CD4-positive, alpha-beta T cell treated with Interleukin-4 for 1 hour (primary cell): ENCODE results near the gene SLCO2B1.

Experiments used
- DNase-seq, 2 donors: peaks; one replicate each; pipeline ENCODE4 v3.0.0-alpha.2; 2020 to 2022

The SLCO2B1 gene

DNA sequence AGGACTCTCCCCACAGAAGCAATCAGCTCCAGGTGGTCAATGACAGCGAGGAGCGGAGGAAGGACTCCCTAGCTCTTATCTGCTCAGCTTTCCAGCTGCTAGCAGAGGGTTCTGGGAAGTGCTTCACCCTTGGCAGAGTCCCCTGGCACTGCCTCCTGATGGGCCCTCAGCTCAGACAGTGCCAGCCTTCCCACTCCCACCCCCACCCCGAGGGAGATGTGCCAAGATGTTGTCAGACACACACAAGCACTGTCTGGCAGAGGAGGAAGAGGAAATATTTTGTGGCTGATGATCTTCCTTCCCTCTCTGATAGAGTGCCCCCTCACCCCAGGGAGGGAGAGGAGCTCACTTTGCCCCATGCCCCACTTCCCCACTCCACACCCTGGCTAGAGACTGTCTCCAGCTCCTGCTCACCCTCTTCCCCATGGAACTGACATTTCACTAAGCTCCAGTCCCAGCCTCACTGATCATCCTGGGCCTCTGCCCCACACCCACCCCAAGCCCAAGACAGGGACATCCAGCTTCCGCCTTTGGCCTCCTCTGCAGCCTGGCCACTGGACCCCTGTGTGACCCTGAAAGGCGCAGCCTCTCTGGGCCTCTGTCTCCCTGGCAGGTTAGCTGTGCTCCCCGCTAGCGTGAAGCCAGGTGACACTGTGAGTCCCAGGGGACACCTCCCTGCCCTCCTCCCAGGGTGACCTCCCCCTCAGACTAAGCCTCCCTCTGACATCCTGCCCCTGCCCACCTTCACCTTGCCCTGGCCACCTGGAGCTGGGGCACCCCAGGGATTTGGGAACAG lies 44.5 kb downstream of the SLCO2B1 start:
- DNase-seq: no peak

DNA sequence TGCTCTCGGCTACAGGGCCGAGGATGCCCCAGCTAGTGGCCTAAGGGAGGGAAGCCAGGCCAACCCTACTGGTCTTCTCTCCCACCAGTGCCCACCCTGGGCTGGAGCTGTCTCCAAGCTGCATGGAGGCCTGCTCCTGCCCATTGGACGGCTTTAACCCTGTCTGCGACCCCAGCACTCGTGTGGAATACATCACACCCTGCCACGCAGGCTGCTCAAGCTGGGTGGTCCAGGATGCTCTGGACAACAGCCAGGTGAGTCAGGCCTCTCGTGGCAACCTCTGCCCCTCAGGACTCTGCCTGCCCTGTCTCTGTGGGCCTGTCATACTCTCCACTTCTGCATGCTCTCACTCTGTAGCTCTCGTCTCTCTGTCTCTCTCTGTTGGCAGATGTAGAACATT lies 45.5 kb downstream of the SLCO2B1 start:
- no peak for DNase-seq

DNA sequence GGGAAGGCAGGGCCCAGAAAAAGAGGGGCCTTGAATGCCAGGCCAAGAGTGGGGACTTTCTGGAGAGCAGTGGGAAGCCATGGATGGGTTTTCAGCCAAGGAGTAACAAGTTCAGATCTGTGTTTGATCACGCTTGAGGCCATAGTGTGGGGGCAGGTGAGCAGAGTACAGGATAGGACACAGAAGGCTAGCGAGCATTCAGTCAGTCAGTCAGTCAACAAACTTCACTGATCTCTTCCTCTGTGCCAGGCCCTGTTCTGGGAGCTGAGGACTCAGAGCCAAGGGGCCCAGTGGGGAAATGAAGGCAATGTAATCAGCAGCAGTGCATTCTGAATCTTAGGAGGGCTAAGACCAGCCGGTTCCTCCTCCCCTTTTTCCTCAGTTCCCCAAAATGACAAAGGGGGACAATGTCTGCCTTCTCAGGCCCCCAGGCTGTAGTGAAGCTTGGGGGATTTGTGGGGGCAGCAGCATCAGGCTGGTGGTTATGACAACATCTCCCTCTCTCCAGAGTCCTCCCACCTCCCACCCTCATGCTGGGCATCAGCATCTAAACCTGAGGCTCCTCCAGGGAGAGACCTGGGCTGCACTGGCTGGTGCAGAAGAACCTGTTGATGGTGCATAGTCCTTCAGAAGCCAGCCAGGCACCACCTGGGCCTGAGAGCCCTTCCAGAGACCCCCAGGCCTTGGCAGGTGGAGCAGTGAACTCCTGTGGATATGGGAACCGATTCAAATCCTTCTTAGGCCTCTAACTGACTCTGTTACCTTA lies 46.8 kb downstream of the SLCO2B1 start:
- DNase-seq: no peak

DNA sequence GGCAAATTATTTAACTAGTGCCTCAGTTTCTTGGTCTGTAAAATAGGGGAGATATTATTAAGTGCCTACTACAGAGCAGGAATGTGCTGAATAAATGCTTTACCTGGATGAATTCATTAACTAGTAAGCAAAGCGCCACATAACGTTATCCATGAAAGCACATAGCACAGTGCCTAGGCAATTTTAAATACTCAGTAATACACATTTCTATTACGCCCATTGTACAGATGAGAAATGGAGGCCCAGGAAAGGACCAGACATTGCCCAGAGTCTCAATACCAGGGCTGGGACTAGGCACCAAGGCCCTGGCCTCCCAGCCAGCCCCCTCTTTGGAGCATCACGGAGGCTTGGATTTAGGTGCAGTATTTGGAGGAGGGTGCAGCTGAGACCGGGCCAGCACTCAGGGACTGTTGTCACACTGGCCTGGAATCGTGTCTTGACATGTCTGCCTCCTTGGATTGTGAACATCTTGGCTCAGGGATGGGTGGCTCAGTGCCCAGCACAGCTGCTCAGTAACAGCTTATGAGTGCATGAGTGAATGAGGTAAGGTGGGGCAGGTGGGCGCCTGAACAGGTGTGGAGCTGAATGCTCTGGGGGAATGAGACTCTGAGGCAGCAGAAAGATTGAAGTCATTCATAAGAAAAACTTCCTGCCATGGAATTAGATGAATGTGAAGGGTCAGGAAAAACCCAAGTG lies 47.5 kb downstream of the SLCO2B1 start:
- DNase-seq: no peak

DNA sequence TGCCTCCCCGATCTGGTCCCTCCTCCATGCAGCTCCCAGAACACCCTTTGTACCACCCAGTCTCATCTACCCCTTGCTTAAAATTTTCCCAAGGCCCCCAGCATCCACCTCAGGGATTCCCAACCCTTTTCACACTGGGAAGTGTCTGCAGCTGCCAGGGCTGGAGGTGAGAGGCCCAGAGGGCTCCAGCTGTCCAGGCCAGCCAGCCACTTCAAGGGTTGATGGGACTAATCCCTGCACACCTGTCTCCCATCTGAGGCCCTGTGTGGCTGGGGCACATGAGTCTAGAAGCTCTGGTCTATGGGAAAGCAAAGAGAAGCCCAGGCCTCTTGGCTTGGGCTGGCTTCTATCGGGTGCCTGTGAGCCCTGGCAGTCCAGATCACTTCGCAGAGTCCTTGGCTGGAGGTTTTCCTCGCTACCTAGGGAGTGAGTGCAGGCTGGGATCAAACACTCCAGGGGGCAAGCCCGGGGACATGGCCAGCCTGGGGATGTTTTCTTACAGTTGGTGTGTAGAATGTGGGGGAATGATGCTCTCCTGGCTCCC lies 48.6 kb downstream of the SLCO2B1 start:
- no peak for DNase-seq

DNA sequence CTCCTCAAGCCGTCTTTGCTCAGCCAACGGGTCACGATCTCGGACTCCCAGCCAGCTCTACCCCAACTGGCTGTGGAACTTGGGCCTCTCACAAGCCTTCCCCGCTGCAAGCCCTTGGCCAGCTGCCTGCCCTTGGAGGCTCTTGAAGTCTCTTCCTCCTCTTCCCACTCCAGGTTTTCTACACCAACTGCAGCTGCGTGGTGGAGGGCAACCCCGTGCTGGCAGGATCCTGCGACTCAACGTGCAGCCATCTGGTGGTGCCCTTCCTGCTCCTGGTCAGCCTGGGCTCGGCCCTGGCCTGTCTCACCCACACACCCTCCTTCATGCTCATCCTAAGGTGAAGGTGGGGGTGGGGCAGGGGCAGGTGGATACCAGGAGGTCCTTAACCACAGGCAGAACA lies 49.1 kb downstream of the SLCO2B1 start:
- no peak for DNase-seq

DNA sequence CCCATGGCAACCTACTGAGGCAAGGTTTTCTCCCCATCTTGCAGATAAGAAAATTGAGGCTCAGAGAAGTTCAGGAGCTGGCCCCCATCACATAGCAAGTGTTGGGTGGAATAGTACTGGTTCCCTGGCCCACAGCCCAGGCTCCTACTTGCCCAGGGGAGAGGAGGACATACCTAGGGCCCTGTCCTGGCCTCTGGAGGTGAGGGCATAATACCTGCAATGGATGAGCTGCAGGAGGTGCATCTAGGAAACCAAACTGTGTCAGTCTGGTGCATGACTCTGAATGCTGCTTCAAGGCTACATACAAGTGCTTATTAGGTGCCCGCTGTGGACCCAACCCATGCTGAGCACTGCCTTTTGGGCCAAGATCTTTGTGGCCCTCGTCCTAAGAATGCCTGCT lies 49.6 kb downstream of the SLCO2B1 start:
- no peak for DNase-seq

DNA sequence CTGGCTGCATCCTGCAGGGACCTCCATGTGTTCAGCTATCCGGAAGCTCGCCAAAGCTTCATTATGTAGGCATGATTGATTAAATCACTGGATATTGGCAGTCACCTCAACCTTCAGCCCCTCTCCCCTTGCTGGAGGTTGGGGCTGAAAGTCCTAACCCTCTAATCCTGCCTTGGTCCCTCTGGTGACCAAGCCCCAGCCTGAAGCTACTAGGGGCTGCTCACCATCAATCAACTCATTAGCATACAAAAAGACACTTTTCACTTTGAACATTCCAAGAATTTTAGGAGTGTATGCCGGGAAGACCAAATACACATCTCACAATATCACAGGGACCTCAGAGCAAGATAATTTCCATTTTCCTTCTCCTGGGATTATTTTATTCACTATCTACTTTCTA lies 50.9 kb downstream of the SLCO2B1 start:
- DNase-seq: no peak

DNA sequence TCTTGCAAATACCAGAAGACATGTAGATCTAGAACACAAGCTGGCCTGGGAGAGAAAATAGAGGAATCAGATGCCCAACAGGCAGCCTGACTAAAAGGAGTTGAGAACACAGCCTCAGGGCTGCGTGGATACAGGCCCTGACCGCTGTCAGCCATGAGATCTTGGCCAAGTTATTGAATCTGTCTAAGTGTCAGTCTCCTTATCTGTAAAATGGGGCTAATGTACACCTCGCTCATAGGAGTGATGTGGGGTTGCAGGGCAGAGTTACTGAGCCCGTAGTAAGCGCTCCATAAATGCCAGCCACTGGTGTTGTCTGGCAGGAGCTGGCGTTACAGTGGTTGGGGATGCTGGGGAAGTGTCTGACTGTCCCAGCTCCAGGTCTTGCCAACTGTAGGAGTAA lies 51.3 kb downstream of the SLCO2B1 start:
- no peak for DNase-seq

DNA sequence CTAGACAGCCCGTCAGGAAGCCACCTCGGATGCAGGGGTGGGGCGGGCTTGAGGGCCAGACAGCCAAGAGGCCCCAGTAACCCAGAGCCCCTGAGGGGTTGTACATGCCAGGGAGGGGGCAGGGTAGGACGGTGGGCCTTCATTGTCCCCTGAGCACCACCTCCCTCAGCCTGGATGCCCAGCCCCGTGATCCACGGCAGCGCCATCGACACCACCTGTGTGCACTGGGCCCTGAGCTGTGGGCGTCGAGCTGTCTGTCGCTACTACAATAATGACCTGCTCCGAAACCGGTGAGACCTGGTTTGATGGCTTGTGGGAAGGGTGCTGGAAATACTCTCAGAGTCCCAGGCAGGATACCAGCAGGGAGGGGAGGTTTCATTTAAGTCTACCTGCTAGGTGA lies 52.2 kb downstream of the SLCO2B1 start:
- DNase-seq: no peak

DNA sequence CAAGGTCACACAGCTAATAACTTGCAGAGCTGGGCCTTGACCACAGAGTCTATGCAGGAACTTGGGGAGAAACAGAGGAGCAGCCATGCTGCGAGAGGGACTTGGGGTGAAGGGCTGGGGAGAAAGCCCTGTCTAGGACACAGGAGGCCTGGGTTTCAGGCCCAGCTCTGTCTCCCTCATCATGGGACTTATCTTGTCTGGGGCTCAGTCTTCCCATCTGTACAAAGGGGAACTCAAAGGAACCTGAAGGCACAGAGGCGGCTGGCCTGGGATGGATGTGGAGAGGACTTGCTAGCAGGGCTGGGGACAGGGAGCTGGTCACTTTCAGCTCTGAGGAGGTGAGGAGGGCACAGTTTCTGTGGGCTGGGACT lies 52.7 kb downstream of the SLCO2B1 start:
- no peak for DNase-seq

DNA sequence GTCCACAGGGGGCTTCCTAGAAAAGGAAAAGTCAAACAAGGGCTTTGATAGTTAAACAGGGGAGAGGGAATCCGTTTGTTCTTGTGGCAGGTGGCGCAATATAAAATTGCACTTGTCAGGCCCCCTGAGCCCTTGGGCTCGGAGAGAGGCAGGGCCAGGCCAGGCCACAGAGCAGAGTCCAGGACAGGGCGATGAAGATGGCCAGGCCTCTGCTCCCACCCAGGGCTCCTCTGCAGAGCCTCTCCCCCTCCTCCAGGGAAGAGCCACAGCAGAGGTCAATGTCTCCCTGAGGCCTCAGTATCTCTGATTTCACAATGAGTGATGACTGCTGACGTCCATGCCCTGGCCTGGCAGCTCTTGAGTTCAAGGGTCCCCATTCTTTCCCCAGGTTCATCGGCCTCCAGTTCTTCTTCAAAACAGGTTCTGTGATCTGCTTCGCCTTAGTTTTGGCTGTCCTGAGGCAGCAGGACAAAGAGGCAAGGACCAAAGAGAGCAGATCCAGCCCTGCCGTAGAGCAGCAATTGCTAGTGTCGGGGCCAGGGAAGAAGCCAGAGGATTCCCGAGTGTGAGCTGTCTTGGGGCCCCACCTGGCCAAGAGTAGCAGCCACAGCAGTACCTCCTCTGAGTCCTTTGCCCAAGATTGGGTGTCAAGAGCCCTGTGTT lies 53.2 kb downstream of the SLCO2B1 start:
- DNase-seq: no peak

DNA sequence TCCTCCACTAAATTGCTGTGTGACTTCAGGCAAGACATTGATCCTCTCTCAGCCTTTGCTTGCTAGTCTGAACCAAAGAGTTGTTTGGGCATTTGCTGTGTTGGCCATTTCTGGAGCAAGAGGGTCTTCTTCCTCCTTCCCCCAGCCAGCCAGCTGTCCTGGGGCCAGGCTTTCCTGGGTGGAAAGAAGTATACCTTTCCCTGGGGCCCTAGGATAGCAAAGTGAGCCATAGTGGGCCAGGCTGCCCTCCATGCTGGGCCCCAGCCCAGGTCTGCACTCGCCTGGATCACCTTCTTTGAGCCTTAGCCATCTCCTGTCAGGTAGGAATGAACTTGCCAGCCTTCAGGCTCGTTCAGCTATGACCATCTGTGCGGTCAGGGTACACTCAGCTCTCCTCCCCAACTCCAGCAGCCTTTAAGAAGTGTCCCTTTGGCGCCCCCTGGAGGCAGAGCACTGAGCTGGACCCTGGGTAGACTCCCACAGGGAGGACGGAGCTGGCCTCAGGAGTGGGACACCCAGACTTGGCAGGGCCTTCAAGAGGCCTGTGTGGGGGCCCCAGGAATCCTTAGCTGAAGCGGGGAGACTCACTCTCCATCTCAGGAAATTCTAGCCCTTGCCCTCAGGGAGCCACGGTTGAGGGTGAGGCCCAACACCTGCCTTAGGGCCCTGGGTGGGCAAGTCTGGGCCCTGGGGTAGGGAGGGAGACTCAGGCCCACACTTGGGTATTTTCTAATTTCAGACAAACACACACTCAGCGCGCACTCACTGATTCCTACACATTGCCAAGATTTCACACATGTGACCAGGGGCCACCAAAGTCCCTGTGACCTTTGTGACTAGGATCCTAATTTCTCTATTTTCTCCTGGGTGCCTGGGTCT lies 54.0 kb downstream of the SLCO2B1 start:
- peak; percentile 76 for DNase-seq

DNA sequence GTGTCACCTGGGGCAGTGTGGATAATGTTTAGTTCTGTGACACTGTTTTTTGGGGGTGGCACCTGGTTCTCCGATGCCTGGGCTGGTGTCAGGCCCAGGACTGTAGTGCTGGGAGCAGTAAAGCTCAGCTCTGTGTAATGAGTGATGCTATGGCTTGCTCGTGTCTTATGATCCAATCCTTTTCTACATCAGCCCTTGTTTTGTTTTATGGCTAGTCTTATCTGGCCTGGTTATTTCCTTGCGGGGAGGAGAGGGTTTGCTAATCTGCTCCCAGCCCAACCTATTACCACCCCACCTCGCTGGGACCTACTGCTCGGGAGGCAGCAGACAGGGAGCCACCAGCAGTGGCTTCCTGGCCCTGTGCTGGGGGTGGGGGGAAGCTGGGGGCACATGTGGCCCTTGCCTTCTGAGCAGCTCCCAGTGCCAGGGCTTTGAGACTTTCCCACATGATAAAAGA lies 54.7 kb downstream of the SLCO2B1 start:
- DNase-seq: no peak

DNA sequence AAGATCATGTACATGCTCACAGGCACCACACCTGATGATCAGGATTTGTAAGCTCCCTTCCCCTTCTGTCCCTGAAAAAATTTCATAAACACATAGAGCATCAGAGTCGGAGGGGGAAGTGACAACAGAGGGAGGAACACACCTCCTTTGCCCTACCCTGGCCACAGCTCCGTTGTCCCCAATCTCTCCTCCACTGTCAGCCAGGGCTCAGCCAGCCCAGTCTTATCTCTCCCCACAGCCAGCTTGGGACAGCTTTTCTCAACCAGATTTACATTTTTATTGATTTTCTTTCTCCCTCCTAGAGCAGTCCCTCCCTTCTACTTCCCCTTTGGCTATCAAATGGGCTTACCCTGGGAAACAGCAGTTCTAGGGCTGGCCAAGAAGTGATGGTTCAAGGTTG lies 57.5 kb downstream of the SLCO2B1 start:
- no peak for DNase-seq

DNA sequence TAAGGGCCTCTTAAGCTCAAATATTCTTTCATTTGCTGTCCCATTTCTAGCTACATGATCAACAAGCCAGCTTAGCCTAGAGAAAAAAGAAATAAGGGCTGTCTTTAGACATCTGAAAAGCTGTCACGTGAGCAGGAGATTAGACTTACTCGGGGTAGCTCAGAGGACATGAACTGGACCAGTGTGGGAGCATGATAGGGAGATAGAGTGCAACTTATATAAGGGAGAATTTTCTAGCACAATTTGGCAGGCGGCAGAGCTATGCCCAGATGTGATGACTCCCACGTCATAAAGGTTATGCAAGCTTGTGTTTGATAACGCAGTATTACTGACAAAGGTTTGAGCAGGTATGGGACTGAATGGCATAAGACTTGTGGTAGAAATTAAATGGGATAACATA lies 61.5 kb downstream of the SLCO2B1 start:
- no peak for DNase-seq

DNA sequence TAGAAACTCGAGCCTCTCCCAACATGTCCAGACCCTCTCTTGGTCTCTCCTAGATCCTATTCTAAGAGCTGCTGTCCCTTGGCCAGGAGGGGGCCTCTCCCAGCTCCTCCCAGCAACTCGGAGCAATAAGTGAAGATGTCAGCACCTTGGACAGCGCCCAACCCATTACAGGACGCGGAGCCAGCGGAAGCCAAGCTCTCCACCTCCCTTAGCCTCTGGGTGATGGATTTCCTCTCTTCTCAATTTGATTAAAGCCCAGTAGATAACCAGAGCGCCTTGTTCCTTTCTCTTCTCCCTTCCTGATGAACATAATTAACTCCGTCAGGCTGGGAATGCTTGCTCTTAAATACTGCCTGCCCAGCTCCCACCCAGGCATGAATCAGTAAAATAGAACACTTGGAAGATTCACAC lies 63.5 kb downstream of the SLCO2B1 start:
- DNase-seq: peak; percentile 49 to 65

DNA sequence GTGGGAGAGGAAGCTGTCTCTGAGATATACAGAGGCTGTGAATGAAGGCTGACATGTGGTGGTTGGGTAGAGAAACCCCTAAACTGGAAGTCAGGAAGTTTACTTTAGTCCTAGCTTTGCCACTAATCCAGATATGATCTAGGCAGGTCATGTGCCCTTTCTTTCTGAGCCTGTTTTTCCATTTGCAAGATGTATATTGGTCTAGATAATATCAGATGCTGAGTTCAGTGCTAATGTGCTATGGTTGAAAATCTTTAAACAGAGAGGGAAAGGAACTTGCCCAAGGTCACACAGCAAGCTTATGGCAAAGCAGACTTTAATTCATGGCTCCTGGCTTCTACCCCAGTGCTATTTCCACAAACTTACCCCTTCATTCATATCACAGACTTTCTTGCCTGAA lies 63.9 kb downstream of the SLCO2B1 start:
- no peak for DNase-seq

DNA sequence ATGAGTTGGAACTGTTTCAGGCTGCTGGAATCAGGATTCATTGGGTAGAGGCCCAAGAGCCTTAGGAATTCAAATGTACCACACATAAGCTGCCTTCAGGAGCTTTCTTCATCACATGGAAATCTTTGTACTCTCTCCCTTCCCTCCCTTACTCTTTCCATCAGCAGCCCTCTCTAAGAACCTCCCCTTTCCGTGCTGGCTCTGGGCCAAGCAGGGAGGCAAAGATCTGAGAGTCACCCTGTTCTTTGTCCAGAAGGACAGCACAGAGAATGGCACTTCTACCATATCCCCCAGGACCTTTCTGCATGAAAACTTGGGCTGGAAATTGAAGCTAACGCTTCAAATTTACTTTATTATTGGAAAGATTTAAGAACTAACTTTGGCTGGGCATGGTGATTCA lies 69.0 kb downstream of the SLCO2B1 start:
- DNase-seq: no peak

DNA sequence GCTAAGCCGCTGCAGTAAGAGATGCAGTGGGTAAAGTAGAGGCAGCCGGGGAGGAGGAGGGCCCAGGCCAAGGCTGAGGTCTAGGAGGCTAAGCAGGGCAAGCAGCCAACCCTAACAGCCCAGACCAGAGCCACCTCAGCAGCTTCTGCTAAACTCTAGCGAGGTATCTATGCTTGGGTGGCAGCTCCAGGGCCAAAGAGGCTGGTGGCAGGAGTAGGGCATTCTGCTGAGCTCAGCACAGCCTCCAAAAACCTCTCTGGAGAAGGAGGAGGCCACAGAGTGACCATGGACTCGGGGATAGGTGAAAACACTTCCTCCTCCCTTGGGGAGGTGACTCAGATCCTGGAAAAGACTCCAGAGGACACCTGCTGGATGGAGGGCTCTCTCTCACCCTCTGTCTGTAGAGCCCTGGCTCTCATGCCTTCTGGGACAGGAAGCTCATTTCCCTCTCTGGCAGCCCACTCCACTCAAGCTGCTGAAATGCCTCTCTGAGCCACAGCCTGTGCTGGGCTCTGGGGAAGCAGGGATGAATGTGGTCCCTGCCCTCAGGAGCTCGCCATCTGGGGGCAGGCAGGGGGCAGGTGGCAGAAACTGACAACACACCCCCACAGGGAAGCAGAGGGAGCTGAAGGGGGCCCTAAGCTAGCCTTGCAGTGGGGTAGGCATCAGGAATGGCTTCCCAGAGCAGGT lies 73.2 kb downstream of the SLCO2B1 start:
- no peak for DNase-seq

DNA sequence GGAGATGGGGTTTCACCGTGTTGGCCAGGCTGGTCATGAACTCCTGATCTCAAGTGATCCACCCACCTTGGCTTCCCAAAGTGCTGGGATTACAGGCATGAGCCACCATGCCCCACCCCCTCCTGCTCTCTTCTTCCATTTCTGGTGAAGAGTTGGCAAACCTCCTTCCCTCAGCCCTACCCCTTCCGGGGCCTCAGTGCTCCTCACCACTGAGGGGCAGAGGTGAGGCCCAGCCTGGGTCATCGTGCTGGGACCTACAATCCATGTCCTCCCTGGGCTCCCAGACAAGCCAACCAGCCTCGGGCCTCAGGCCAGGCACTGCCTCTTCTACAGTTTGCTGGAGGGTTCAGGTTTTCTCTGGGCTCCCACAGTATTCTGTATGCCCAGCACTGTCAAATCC lies 74.9 kb downstream of the SLCO2B1 start:
- no peak for DNase-seq
